ENCODE data around the gene EOGT.

The EOGT gene

DNA sequence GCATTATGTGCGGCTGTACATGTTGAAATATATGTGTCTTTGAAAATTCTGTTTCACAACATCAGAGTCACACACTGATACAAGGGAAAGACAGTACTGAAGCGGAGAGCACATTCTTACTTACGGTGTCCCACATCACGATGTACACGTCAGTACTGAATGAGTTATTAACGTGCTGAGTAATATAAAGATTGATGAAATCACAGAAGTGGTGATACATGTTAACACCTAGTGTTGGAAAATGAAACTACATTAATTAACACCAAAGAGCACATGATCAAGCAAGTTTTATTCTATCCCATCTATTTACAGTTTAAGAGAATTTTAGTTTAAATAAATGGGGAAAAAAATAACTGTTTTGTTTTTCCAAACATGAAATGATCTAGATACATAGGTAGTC lies 15.6 kb downstream of the EOGT start:
- no peak for DNase-seq (ENCODE audit: low spot score)
- TF ChIP-seq, protein P1, sequence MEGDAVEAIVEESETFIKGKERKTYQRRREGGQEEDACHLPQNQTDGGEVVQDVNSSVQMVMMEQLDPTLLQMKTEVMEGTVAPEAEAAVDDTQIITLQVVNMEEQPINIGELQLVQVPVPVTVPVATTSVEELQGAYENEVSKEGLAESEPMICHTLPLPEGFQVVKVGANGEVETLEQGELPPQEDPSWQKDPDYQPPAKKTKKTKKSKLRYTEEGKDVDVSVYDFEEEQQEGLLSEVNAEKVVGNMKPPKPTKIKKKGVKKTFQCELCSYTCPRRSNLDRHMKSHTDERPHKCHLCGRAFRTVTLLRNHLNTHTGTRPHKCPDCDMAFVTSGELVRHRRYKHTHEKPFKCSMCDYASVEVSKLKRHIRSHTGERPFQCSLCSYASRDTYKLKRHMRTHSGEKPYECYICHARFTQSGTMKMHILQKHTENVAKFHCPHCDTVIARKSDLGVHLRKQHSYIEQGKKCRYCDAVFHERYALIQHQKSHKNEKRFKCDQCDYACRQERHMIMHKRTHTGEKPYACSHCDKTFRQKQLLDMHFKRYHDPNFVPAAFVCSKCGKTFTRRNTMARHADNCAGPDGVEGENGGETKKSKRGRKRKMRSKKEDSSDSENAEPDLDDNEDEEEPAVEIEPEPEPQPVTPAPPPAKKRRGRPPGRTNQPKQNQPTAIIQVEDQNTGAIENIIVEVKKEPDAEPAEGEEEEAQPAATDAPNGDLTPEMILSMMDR (IDR thresholded peaks at IDR 0.05; ENCODE audit: extremely low read depth, missing control alignments): no peak

DNA sequence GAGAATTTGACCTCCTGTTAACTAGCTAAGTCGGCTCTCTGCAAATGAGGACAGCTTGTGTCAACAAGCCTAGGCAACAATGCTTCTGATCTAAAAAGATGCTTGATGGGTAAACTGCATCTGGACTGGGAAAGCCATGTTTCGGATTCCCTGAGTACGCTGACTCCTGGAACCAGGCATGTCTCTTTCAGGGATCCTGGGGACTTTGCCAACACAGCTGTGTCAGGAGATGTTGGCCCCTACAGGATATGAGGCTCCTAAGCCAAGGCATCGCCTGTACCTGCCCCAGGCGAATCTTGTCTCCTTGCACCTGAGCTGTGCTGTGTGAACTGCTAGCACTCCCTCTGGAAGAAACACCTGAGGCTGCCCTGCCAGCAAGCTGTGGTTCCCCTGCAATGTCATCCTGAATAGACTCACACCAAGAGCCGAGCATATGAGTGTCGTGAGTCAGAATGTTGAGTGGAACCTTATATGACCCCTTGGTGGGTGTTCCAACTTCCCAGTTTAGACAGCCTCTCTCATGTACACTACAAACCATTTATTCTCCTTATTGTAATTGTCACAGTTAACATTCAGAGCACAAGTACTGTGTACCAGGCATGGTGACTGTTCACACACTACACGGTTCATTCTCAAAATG lies 17.0 kb downstream of the EOGT start:
- DNase-seq (ENCODE audit: low spot score): no peak
- TF ChIP-seq, protein P1 (IDR thresholded peaks at IDR 0.05; ENCODE audit: extremely low read depth, missing control alignments): no peak

DNA sequence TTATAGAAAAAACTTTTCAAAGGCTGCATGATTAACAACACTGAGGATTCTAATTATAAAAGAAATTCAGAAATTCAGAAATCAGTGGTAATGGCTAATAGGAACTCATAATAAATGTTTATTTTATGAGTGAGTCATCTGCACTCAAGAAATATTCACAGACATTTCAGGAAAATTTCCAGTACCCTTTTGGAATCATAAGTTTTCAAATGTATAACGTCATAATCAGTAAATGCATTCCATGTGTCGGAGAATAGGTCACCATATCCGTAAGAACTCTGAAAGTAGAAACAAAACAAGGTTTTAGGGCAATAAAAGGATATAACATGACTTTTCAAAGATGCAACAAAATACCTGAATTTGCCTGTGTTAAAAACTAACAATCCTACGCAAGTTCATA lies 24.7 kb downstream of the EOGT start:
- TF ChIP-seq, protein P1 (IDR thresholded peaks at IDR 0.05; ENCODE audit: extremely low read depth, missing control alignments): no peak
- no peak for DNase-seq (ENCODE audit: low spot score)

DNA sequence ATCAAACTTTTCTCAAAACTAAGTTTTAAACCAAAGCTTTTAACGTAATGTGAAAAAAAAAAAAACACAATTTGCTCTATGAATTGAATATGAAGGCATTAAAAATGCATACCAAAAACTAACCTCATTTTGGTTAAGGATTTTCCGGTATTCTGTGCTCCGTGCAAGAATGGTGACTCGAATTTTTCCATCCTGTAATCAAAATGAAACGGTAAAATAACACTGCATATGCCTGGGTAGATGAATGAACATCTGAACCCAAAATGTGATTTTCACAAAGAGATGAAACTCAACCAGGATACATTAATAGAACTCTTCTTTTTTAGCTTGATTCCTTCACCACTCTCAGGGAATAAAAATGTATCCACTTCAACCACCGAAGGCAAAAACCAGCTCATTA lies 26.2 kb downstream of the EOGT start:
- no peak for DNase-seq (ENCODE audit: low spot score)
- TF ChIP-seq, protein P1 (IDR thresholded peaks at IDR 0.05; ENCODE audit: extremely low read depth, missing control alignments): no peak

DNA sequence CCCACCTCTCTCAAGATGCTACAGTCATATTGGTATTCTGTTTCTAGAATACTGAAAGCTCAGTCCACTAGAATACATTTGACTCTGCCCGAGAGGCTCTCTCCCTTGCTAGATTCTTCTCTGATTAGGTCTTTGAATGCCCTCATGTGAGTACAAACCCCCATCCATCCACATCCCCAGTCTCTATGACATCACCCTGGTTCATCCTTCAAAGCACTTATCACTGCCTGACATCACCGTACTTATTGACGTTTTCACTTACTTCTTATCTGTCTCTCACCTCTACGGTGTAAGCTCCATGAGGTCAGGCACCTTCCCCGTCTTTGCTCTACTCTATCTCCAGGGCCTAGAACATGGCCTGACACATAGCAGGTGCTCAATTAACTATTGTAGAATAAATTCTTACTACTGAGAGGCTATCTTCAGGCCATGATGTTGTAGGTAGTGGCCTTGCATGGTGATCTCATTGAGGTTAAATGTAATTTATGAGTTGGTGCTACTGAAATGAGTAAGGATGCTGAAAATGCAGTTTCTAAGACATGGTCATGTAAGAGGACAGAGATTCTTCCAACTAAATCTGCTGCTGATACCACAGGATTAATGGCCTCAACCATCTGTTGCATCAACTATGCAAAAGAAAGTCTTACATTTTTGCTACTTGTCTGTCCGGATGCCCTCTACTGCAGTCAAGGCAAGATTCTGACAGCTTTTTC lies 26.8 kb downstream of the EOGT start:
- TF ChIP-seq, protein P1 (IDR thresholded peaks at IDR 0.05; ENCODE audit: extremely low read depth, missing control alignments): no peak
- no peak for DNase-seq (ENCODE audit: low spot score)

GRCh38 chr3:68985146-68985790 lies 28.2 kb downstream of the EOGT start:
- TF ChIP-seq, protein P1 (IDR thresholded peaks at IDR 0.05; ENCODE audit: extremely low read depth, missing control alignments): no peak
- no peak for DNase-seq (ENCODE audit: low spot score)

GRCh38 chr3:68984011-68984530 lies 29.4 kb downstream of the EOGT start:
- TF ChIP-seq, protein P1 (IDR thresholded peaks at IDR 0.05; ENCODE audit: extremely low read depth, missing control alignments): no peak

More at GRCh38 chr3:68984011-68984530, 29.4 kb downstream of the EOGT start:
- no peak for DNase-seq (ENCODE audit: low spot score)
